Bone marrow (tissue), 2 donors: ENCODE data around the gene PPIC.
"Not testable (repeated sequence)": the region's sequence is repeated elsewhere in the genome, so short reads cannot be mapped to it uniquely, and the experiment has no call there.

Source experiments
- DNase-seq, 2 donors: peaks; one replicate each; lab custom pipeline; 2025; lab: John Stamatoyannopoulos, UW

The PPIC gene

GRCh38 chr5:123007754-123008153 is 28.8 kb downstream of the PPIC start:
- no peak for DNase-seq

GRCh38 chr5:123007182-123007581 is 29.3 kb downstream of the PPIC start:
- DNase-seq: no peak

- no peak for DNase-seq
These were observed 34.7 kb downstream of the PPIC start for GRCh38 chr5:123001808-123002207.

- DNase-seq: no peak
These were observed 35.8 kb downstream of the PPIC start for GRCh38 chr5:123000731-123001130.

- no peak for DNase-seq
These were observed 36.5 kb downstream of the PPIC start for GRCh38 chr5:122999947-123000563.

GRCh38 chr5:122997294-122997693 is 39.2 kb downstream of the PPIC start:
- no peak for DNase-seq

- no peak for DNase-seq
These were observed 40.4 kb downstream of the PPIC start for GRCh38 chr5:122996091-122996490.

- no peak for DNase-seq
These were observed 50.4 kb downstream of the PPIC start for GRCh38 chr5:122985954-122986721.

GRCh38 chr5:122985006-122985700 is 51.4 kb downstream of the PPIC start:
- no peak for DNase-seq

GRCh38 chr5:122984425-122984824 is 52.1 kb downstream of the PPIC start:
- DNase-seq: no peak

GRCh38 chr5:122982376-122982775 is 54.1 kb downstream of the PPIC start:
- no peak for DNase-seq

- DNase-seq: no peak
These were observed 54.7 kb downstream of the PPIC start for GRCh38 chr5:122981846-122982245.

GRCh38 chr5:122978644-122979297 is 57.8 kb downstream of the PPIC start:
- no peak for DNase-seq

GRCh38 chr5:122978068-122978467 is 58.5 kb downstream of the PPIC start:
- no peak for DNase-seq

- no peak for DNase-seq
These were observed 59.2 kb downstream of the PPIC start for GRCh38 chr5:122977319-122977718.

GRCh38 chr5:122974251-122974650 is 62.3 kb downstream of the PPIC start:
- not testable (repeated sequence) for DNase-seq

GRCh38 chr5:122973759-122974158 is 62.8 kb downstream of the PPIC start:
- not testable (repeated sequence) for DNase-seq
